HG03045 (cell line): ENCODE measurements around the gene PNRC2.
"Not testable (repeated sequence)": the region's sequence is repeated elsewhere in the genome, so short reads cannot be mapped to it uniquely, and the experiment has no call there.

Experiments
- ATAC-seq: cut with Tn5 transposase; IDR thresholded peaks from one replicate; pipeline ENCODE4 v1.9.1; 2021; ENCODE audit warnings: mild to moderate bottlenecking, moderate library complexity; ENCODE audit not compliant: unreplicated experiment

PNRC2 gene

DNA sequence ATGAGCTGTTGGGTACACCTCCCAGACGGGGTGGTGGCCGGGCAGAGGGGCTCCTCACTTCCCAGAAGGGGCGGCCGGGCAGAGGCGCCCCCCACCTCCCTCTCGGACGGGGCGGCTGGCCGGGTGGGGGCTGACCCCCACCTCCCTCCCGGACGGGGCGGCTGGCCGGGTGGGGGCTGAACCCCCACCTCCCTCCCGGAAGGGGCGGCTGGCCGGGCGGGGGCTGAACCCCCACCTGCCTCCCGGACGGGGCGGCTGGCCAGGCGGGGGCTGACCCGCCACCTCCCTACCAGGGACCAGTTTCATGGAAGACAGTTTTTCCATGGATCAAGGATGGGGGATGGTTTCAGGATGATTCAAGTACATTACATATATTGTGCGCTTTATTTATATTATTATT, 27.4 kb downstream of the PNRC2 start:
- ATAC-seq: not testable (repeated sequence)

GRCh38 chr1:23989263-23989662, 29.6 kb downstream of the PNRC2 start:
- no peak for ATAC-seq

DNA sequence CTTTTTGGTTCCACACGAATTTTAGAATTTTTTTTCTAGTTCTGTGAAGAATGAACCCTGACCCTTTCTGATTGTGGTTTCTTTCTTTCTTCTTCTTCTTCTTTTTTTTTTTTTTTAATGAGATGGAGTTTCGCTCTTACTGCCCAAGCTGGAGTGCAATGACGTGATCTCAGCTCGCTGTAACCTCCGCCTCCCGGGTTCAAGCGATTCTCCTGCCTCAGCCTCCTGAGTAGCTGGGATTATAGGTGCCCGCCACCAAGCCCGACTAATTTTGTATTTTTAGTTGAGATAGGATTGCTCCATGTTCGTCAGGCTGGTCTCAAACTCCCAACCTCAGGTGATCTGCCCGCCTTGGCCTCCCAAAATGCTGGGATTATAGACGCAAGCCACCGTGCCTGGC, 32.4 kb downstream of the PNRC2 start:
- ATAC-seq: not testable (repeated sequence)

DNA sequence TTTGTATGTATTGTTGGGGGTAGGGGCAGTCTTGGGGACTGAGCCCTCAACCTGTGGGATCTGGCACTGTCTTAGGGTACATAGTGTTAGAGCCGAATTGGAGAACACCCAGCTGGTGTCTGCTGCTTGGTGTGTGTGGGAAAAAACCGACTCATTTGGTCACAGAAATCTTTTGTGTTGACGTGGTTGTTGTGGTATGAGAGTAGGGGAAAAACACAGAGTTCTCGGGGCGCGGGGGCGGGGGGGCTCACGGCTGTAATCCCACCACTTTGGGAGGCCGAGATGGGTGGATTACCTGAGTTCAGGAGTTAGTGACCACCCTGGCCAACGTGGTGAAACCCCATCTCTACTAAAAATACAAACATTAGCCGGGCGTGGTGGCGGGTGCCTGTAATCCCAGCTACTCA, 35.8 kb downstream of the PNRC2 start:
- ATAC-seq: no peak

GRCh38 chr1:23996700-23997229, 37.1 kb downstream of the PNRC2 start:
- no peak for ATAC-seq

GRCh38 chr1:23997812-23998211, 38.2 kb downstream of the PNRC2 start:
- no peak for ATAC-seq

DNA sequence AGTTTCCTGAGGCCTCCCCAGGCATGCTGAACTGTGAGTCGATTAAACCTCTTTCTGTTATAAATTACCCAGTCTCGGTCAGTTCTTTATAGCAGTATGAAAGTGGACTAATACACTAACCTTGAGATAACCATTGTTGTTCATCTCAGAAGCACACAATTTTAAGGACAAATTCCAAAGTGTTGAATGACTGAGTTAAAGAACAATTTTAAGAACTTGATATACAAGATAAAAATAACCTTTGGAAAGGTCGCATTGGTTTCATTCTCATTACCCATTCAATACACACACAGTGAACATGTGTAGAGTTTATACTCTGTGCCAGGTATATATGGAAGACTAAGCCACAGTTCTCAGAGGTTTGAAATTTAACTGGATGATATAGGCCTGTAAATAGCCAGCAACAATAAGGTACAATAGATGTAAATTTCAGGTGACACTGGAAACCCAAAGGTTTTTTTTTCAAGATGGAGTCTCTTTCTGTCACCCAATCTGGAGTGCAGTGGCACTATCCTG, 39.6 kb downstream of the PNRC2 start:
- no peak for ATAC-seq

DNA sequence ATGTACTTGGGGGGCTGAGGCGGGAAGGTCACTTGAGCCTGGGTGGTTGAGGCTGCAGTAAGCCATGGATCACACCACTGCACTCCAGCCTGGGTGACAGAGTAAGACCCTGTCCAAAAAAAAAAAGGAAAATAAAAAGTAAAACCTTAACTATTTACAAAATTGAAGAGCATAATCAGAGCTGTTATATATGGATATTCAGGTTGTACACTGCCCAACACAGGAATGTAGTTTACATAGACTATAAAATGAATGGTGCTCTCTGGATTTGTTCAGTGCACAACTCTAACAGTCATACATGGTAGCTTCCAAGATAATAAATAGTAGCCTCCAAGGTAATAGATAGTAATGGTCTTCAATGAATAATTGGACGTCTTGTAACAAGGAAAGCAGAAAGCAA, 43.1 kb downstream of the PNRC2 start:
- ATAC-seq: no peak

DNA sequence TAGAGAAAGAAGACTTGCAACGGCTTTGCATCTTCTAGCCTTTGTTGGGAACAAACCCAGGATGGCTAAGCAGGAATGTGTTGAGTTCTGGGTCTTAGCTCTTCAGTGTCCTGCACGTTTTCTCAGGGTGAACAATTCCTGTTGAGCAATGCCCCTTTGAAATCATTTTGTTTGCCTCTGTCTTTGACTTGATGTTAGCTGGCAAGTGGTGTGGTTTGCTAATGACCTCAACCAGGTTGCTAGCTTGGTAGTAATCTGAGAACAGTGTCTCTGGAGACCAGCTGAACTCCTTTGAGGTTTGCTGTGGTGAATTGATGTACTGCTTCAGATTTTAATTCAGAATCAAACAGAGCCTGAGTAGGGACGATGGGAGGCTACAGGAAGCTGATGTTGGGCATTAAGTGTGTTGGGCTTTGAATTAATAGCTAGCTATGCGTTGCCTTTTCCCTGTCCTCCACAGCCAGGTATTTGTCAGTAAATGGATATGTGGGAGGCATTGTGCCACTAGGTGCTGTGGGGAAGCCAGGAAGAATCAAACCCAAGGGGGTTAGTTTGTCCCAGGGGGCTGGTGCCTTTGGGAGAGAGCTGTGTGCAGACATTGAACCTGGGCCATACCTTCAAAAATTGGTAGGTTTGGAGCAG, 43.8 kb downstream of the PNRC2 start:
- no peak for ATAC-seq

- ATAC-seq: no peak
Measured at GRCh38 chr1:24004132-24004531, 44.5 kb downstream of the PNRC2 start.

DNA sequence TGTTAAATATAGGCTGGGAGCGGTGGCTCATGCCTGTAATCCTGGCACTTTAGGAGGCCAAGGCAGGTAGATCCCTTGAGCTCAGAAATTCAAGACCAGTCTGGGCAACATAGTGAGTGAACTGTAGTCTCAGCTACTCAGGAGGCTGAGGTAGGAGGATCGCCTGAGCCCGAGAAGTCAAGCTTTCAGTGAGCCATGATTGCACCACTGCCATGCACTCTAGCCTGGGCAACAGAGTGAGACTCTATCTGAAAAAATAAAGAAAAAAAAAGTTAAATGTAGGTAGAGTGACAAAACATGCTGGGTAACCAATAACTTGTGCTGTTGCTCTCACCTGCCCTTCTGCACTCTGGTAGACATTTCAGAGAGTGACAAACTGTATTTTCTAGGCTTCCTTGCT, 45.5 kb downstream of the PNRC2 start:
- no peak for ATAC-seq

GRCh38 chr1:24007079-24007478, 47.5 kb downstream of the PNRC2 start:
- no peak for ATAC-seq

DNA sequence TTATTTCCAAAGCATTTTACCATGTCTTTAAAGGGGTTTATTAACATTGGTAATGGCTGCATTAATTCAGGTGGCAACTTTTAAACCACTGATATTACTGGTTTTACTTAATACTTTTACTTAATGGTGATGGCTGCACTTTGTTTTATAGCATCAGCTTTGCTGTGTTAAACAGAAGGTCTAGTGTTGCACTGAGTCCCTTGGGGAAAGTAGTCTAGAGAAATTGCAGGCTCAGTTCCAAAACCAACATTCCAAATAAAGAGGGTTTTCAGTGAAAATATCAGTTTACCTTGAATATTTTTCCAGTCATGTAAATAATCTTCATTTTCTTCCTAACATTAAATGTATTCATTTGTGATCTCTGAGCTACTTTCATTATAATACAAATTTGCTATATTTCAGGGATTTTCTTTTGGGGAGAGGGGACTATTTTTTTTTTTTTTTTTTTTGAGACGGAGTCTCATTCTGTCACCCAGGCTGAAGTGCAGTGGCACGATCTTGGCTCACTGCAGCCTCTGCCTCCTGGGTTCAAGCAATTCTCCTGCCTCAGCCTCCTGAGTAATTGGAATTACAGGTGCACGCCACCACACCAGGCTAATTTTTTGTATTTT, 49.1 kb downstream of the PNRC2 start:
- not testable (repeated sequence) for ATAC-seq

DNA sequence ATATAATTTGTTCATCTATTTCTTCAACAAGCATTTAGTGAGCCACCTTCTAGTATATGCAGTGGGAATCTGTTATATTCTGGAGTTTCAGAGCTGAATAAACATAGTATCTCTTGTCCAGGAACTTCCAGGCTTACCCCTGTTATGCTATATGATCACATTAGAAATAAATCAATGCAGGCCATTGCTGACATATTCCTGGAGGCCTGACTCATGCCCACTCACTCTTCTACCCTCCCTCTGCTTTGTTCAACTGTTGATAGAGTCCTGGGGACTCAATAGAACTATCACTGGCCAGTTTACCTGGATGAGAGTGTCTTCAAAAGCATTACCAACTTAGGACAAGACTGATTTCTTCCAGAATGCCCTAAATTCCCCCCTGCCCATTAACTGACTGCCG, 49.8 kb downstream of the PNRC2 start:
- ATAC-seq: no peak

GRCh38 chr1:24010650-24011049, 51.0 kb downstream of the PNRC2 start:
- ATAC-seq: no peak

GRCh38 chr1:24012878-24013277, 53.2 kb downstream of the PNRC2 start:
- ATAC-seq: not testable (repeated sequence)
